ENCODE results near the gene IL1R1.

IL1R1 gene

GRCh38 chr2:102226612-102227391, 84.3 kb downstream of the IL1R1 start:
- Mint-ChIP-seq H3K27me3 (peaks cover 4% of the 10 kb centered on the region), H3K36me3 (no peaks in the 10 kb centered on the region), H3K4me1 (peaks cover 42% of the 10 kb centered on the region), H3K27ac (peak overlapping the region; percentile 64), H3K4me3 (no peak overlapping the region), H3K9me3 (no peaks in the 10 kb centered on the region)
- no peak for ATAC-seq

- H3K4me3 Mint-ChIP-seq = no peak overlapping the region
- peaks cover 46% of the 10 kb centered on the region for H3K4me1 Mint-ChIP-seq
- no peak for ATAC-seq
- peak overlapping the region; percentile 64 for H3K27ac Mint-ChIP-seq
- H3K36me3 Mint-ChIP-seq = no peaks in the 10 kb centered on the region
- no peaks in the 10 kb centered on the region for H3K27me3 Mint-ChIP-seq
- no peaks in the 10 kb centered on the region for H3K9me3 Mint-ChIP-seq
These were observed 86.7 kb downstream of the IL1R1 start for GRCh38 chr2:102229141-102229769.

Measured in stimulated activated memory B cell treated with anti-CD40 and anti-IgM and Interleukin-4, amounts not matched to agents 10 μg/mL and 1 μg/mL and 100 μg/mL, for 72 hours (primary cell).